ENCODE data around the gene ABCA7. TPM values are rescaled to one million over a fixed set of nuclear protein-coding genes. Genes with fewer than 3 reads are reported as not detected.

The ABCA7 gene
- total and polyA plus RNA-seq, 2 of the 8 experiments (the other 6 are each of a cell fraction or from before 2014, with no cell fraction given), result 10.4 to 25.6 TPM

- 88% methylated on average over 6 of the region's 7 CpGs; no CpG with 5 or more reads in 1 of the 2 experiments for WGBS, 2 experiments (ENCODE audit: extremely low coverage in 1 of 2, insufficient coverage in 1 of 2, insufficient read length in 1 of 2, insufficient replicate concordance in 2 of 2, low coverage in 1 of 2, low lambda C conversion rate in 2 of 2, missing lambda C conversion rate in 1 of 2)
- no peak overlapping the region for H4K8ac ChIP-seq (ENCODE audit: extremely low read depth, insufficient read depth, low read length)
- DNase-seq (ENCODE audit: low read depth in 1 of 2, low spot score in 2 of 2) (no peak), FAIRE-seq (no peak)
- no peak overlapping the region for H3K4me3 ChIP-seq (ENCODE audit: extremely low read depth in 1 of 4, insufficient read depth in 2 of 4, low read depth in 3 of 4, low read length in 4 of 4)
- peaks cover 12% of the 10 kb centered on the region; the same call in 1 of the 2 replicates for H3K79me1 ChIP-seq (ENCODE audit: low read depth, low read length)
- 0 out of 2 replicates have a peak overlapping the region, but pooled peaks have one; percentile 61 for H2BK15ac ChIP-seq (ENCODE audit: low read length)
- H4K91ac ChIP-seq (replicated peaks; ENCODE audit: insufficient read length, low read length), result no peak overlapping the region
- H3K9ac ChIP-seq (replicated peaks in 1 of 4; ENCODE audit: extremely low read depth in 1 of 4, low read depth in 3 of 4, low read length in 3 of 4), result peak overlapping the region in 1 of 4 experiments; percentile 10; a peak in 1 of 7 replicates
- H3K4me2 ChIP-seq (ENCODE audit: insufficient read depth in 1 of 2, low read depth in 2 of 2, low read length in 2 of 2), result no peak overlapping the region
- no peak overlapping the region for H2AK5ac ChIP-seq (ENCODE audit: low read depth, low read length)
- H2BK5ac ChIP-seq (ENCODE audit: low read depth, low read length), result 0 out of 2 replicates have a peak overlapping the region, but pooled peaks have one; percentile 24
- peaks cover 4 to 21% (median 9%) of the 10 kb centered on the region in 4 experiments for H3K4me1 ChIP-seq (replicated peaks in 1 of 4; ENCODE audit: control insufficient read depth in 3 of 4, insufficient read depth in 4 of 4, low read length in 3 of 4)
- TF ChIP-seq EGR1 (IDR thresholded peaks at IDR 0.05; ENCODE audit: borderline replicate concordance, low read depth, low read length) (no peak), CBX8 (IDR thresholded peaks at IDR 0.05; ENCODE audit: borderline replicate concordance, low read depth, low read length) (no peak)
- H3K14ac ChIP-seq (ENCODE audit: insufficient read length), result no peak overlapping the region
- H3K27ac ChIP-seq (ENCODE audit: low read depth, low read length), result no peak overlapping the region
- no peak overlapping the region for H2BK120ac ChIP-seq (replicated peaks; ENCODE audit: low read depth, low read length)
- no peak overlapping the region for H3K56ac ChIP-seq (replicated peaks; ENCODE audit: insufficient read length, low read depth, low read length)
- peaks cover 5% of the 10 kb centered on the region for H3K23me2 ChIP-seq (ENCODE audit: low read depth, low read length)
- ChIA-PET POLR2A (ENCODE audit: partially characterized antibody) (interaction anchor here (0.6 to 3.0 kb wide), 11 partner anchors 10 to 172 kb away, joined by 3 to 13 read pairs (median 4); partner anchors contain the start of gene CIRBP), CTCF (ENCODE audit: partially characterized antibody) (interaction anchor here (0.8 to 1.8 kb wide), 5 partner anchors 9 to 44 kb away, joined by 3 to 6 read pairs (median 5); no protein-coding TSS in a partner anchor)
- 0 out of 2 replicates have a peak overlapping the region, but pooled peaks have one; percentile 27 for H2BK12ac ChIP-seq (ENCODE audit: low read depth, low read length)
- H4K20me1 ChIP-seq (replicated peaks in 1 of 2; ENCODE audit: control insufficient read depth in 1 of 2, insufficient read depth in 2 of 2, low read length in 2 of 2), result peaks cover 8 to 9% of the 10 kb centered on the region in 2 experiments
- no peak overlapping the region for H4K5ac ChIP-seq (ENCODE audit: insufficient read length, low read depth, low read length)
- H3K18ac ChIP-seq (ENCODE audit: extremely low read depth, low read length), result no peak overlapping the region
- no peaks in the 10 kb centered on the region for H3K9me3 ChIP-seq (ENCODE audit: insufficient read depth in 2 of 2, low read depth in 1 of 2, low read length in 1 of 2)
- H2BK20ac ChIP-seq (ENCODE audit: low read length), result 0 out of 2 replicates have a peak overlapping the region, but pooled peaks have one; percentile 72
- H2AFZ ChIP-seq (ENCODE audit: low read length), result no peak overlapping the region
- H3K4ac ChIP-seq (replicated peaks; ENCODE audit: insufficient read length, low read depth, low read length), result no peak overlapping the region
- H3K27me3 ChIP-seq (replicated peaks in 1 of 4; ENCODE audit: control insufficient read depth in 3 of 4, extremely low read depth in 1 of 4, insufficient read depth in 3 of 4, low read length in 3 of 4), result 0 out of 7 replicates have a peak, but pooled peaks cover 0 to 2% (median 0%) of the 10 kb centered on the region in 4 experiments
- H3K23ac ChIP-seq (ENCODE audit: insufficient read length), result no peak overlapping the region
- peaks cover 0 to 6% (median 1%) of the 10 kb centered on the region in 4 experiments; a peak in 2 of 8 replicates for H3K36me3 ChIP-seq (ENCODE audit: control insufficient read depth in 2 of 4, insufficient read depth in 4 of 4, low read length in 3 of 4)
- peaks cover 8 to 19% of the 10 kb centered on the region in 2 experiments for H3K79me2 ChIP-seq (ENCODE audit: control insufficient read depth in 1 of 2, insufficient read depth in 2 of 2, low read length in 2 of 2)
Measured at GRCh38 chr19:1097810-1098176, 57.9 kb downstream of the ABCA7 start.
